Naive thymus-derived CD4-positive, alpha-beta T cell (primary cell): ENCODE measurements around the gene MKRN1. TPM values are rescaled to one million over a fixed set of nuclear protein-coding genes. Genes with fewer than 3 reads are reported as not detected.

ENCODE experiments used
- ATAC-seq: fragments of 150-1000 bp; cut with Tn5 transposase; 2 replicates; pipeline ENCODE4 v1.10.0; 2021; ENCODE audit warnings: mild to moderate bottlenecking, moderate library complexity
- CTCF ChIA-PET: fragments of 350-600 bp; sonication (Branson Sonifier 250); formaldehyde crosslinking; loops from one replicate; lab custom pipeline; 2021; ENCODE audit warnings: antibody characterized with exemption; lab: Charles Lee
- POLR2A ChIA-PET: fragments of 350-600 bp; sonication (Branson Sonifier 250); formaldehyde crosslinking; loops from one replicate; lab custom pipeline; 2021; ENCODE audit warnings: antibody characterized with exemption, inconsistent platforms; lab: Charles Lee
- DNase-seq, 9 donors: peaks; one replicate each; pipeline versions ENCODE4 v3.0.0 to v3.0.0-alpha.2; 2020 to 2022; ENCODE audit warnings: mixed read lengths in 1 of 9
- H3K27ac ChIP-seq: one replicate; pipeline ENCODE4 v1.7.0; 2013; ENCODE audit warnings: mild to moderate bottlenecking, low read depth, low read length, moderate library complexity
- H3K27me3 ChIP-seq, 2 donors: one replicate each; pipeline ENCODE4 v1.7.0; 2013; ENCODE audit warnings: low read length in 2 of 2, mild to moderate bottlenecking in 2 of 2, moderate library complexity in 2 of 2; ENCODE audit not compliant: control insufficient read depth in 2 of 2, insufficient read depth in 2 of 2
- H3K36me3 ChIP-seq, 3 experiments: 1 replicate in 2 of 3; 2 replicates in 1 of 3; pipeline ENCODE4 v1.7.0; 2013; ENCODE audit warnings: low read length in 3 of 3, mild to moderate bottlenecking in 3 of 3, moderate library complexity in 1 of 3; ENCODE audit not compliant: insufficient read depth in 3 of 3, control insufficient read depth in 2 of 3
- H3K4me1 ChIP-seq, 2 donors: one replicate each; pipeline ENCODE4 v1.7.0; 2013; ENCODE audit warnings: low read length in 2 of 2, mild to moderate bottlenecking in 2 of 2, moderate library complexity in 1 of 2; ENCODE audit not compliant: control insufficient read depth in 2 of 2, insufficient read depth in 2 of 2
- H3K4me3 ChIP-seq: 2 replicates; pipeline ENCODE4 v1.7.0; 2013; ENCODE audit warnings: mild to moderate bottlenecking, low read length
- H3K9me3 ChIP-seq, 3 experiments: 1 replicate in 2 of 3; 2 replicates in 1 of 3; pipeline ENCODE4 v1.7.0; 2013; ENCODE audit warnings: low read length in 3 of 3; ENCODE audit not compliant: control insufficient read depth in 2 of 3
- H3K27ac Mint-ChIP-seq, 9 donors: one replicate each; pipeline ENCODE4 v1.8.0; 2020 to 2022; ENCODE audit warnings: mixed read lengths in 9 of 9, mild to moderate bottlenecking in 8 of 9, moderate library complexity in 5 of 9, inconsistent platforms in 2 of 9
- H3K27me3 Mint-ChIP-seq, 5 donors: one replicate each; pipeline ENCODE4 v1.8.0; 2021 to 2022; ENCODE audit warnings: mixed read lengths in 5 of 5, mild to moderate bottlenecking in 1 of 5
- H3K36me3 Mint-ChIP-seq, 5 donors: one replicate each; pipeline ENCODE4 v1.8.0; 2020 to 2022; ENCODE audit warnings: mixed read lengths in 5 of 5, mild to moderate bottlenecking in 3 of 5, inconsistent platforms in 1 of 5
- H3K4me1 Mint-ChIP-seq, 7 donors: one replicate each; pipeline ENCODE4 v1.8.0; 2020 to 2022; ENCODE audit warnings: mixed read lengths in 7 of 7, mild to moderate bottlenecking in 3 of 7, inconsistent platforms in 1 of 7
- H3K4me3 Mint-ChIP-seq, 10 donors: one replicate each; pipeline ENCODE4 v1.8.0; 2020 to 2022; ENCODE audit warnings: mild to moderate bottlenecking in 10 of 10, mixed read lengths in 10 of 10, moderate library complexity in 6 of 10, inconsistent platforms in 2 of 10
- H3K9me3 Mint-ChIP-seq, 11 donors: one replicate each; pipeline ENCODE4 v1.8.0; 2020 to 2022; ENCODE audit warnings: mixed read lengths in 11 of 11, mild to moderate bottlenecking in 4 of 11, inconsistent platforms in 1 of 11, moderate library complexity in 1 of 11
- intact Hi-C, 2 donors: fragments of 100-400 bp; cut with micrococcal nuclease; formaldehyde crosslinking; loops; one replicate each; pipeline ENCODE4 v1.15.1; 2023
- polyA plus RNA-seq, 2 donors: library from polyadenylated mRNA; unstranded; fragments of 300-500 nt; fragmentation: Illumina TruSeq; gene quantifications; one replicate each; pipeline ENCODE4 v1.2.3, GENCODE V29; 2021
- total RNA-seq, 6 experiments: library from RNA in 5 of 6; stranded (reverse) in 5 of 6; gene quantifications; 1 replicate in 5 of 6; 2 replicates in 1 of 6; pipeline ENCODE4 v1.2.3 and lab custom pipeline; 2021 to 2026

MKRN1 gene
- total and polyA plus RNA-seq, 7 experiments from 2014 or later = 85.1 to 162 (median 139) TPM

DNA sequence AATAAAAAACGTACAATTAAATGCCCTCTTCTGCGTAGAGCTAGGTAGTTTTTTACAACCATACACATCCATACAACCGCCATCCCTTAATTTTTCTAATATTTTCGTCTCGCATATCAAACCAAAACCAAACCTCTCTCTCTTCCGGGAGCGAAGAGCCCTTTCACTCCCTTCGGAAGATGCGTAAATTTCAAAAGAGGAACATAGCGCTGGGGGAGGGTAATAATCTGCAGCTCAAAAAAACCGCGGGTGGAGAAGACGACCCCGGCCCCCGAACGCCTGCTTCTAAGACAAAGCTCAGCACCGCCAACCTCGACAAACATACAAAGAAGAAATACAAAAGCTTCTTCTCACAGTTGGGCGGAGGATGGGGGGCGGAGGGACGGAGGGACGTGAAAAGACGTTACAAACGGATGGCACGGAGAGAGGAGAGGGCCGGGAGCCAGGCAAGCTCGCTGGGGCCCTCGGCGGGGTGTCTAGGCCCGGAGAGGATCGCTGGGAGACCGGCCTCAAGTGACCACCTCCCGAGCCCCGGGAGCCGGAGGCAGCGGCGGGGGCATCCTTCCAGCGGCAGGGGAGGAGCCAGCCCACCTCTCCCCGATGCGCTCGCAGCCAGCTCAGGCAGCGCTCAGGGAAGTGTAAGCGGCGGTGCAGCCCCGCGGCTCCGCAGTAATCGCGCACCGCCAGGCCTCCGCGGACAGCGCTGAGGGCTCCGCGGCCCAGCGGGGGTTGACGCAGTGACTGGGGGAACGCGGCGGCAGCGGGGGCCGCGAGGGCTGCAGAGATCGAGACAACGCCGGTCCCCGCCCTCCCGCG is 851 bp downstream of the MKRN1 start:
- intact Hi-C loops = loop anchor here (1.0 to 10.0 kb wide), 22 partner anchors 74 to 1726 kb away; partner anchors contain the start of genes BRAF (in 2 of the 2), MRPS33 (in 2 of the 2), NDUFB2 (in 2 of the 2) and RAB19 (in 2 of the 2)
- peak overlapping the region; percentile 84 for H3K4me3 ChIP-seq
- peaks cover 0 to 10% (median 0%) of the 10 kb centered on the region in 5 donors for H3K27me3 Mint-ChIP-seq
- H3K9me3 ChIP-seq = no peaks in the 10 kb centered on the region
- ChIA-PET POLR2A (interaction anchor here (0.5 to 3.0 kb wide), 13 partner anchors 10 to 1373 kb away, joined by 3 to 20 read pairs (median 5); partner anchors contain the start of genes KDM7A, MRPS33, RAB19 and SLC37A3), CTCF (interaction anchor here (0.5 to 6.0 kb wide), 5 partner anchors 8 to 175 kb away, joined by 3 to 77 read pairs (median 9); no protein-coding TSS in a partner anchor)
- H3K4me1 Mint-ChIP-seq = peaks cover 13 to 39% (median 30%) of the 10 kb centered on the region in 7 donors
- H3K36me3 Mint-ChIP-seq = peaks cover 0 to 3% (median 0%) of the 10 kb centered on the region in 5 donors
- peak overlapping the region; percentile 89 for H3K27ac ChIP-seq
- H3K4me1 ChIP-seq = peaks cover 24 to 28% of the 10 kb centered on the region in 2 donors
- H3K9me3 Mint-ChIP-seq = no peaks in the 10 kb centered on the region
- ATAC-seq (peak; percentile 48), DNase-seq (peak in 8 of 9 donors; percentile 29 to 59 (median 52))
- peak overlapping the region; percentile 89 to 99 (median 94) for H3K27ac Mint-ChIP-seq
- no peaks in the 10 kb centered on the region for H3K27me3 ChIP-seq
- peak overlapping the region; percentile 90 to 100 (median 96) for H3K4me3 Mint-ChIP-seq
- peaks cover 0 to 8% (median 0%) of the 10 kb centered on the region in 3 experiments for H3K36me3 ChIP-seq

DNA sequence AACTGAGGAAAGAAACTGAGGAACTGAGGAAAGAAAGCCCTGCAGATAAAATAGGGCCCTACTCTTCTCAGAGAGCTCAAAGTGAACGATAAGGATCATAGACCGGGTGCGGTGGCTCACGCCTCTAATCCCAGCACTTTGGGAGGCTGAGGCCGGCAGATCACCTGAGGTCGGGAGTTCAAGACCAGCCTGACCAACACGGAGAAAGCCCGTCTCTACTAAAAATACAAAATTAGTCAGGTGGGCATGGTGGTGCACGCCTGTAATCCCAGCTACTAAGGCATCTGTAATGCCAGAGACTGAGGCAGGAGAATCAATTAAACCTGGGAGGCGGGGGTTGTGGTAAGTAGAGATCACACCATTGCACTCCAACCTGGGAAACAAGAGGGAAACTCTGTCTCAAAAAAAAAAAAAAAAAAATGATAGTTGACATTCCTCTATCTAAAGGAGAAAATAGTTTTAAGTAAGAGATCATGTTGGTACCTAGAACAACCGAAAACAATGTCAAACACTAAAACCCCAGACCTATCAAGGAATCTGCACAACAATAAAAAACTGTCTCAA is 2.5 kb downstream of the MKRN1 start:
- ATAC-seq = no peak
- Histone ChIP-seq H3K27me3 (no peaks in the 10 kb centered on the region), H3K27ac (peak overlapping the region; percentile 89), H3K9me3 (no peaks in the 10 kb centered on the region), H3K4me3 (peak overlapping the region; percentile 84), H3K4me1 (peaks cover 28 to 31% of the 10 kb centered on the region in 2 donors), H3K36me3 (peaks cover 0 to 12% (median 3%) of the 10 kb centered on the region in 3 experiments)
- H3K4me1 Mint-ChIP-seq = peaks cover 18 to 53% (median 33%) of the 10 kb centered on the region in 7 donors
- ChIA-PET CTCF (interaction anchor here (1.3 to 6.0 kb wide), 6 partner anchors 10 to 537 kb away, joined by 4 to 77 read pairs (median 8); partner anchors contain the start of gene MRPS33), POLR2A (interaction anchor here (0.6 to 2.4 kb wide), 9 partner anchors 9 to 538 kb away, joined by 3 to 20 read pairs (median 3); partner anchors contain the start of genes MRPS33 and SLC37A3)
- intact Hi-C loops = loop anchor here (1.0 to 10.0 kb wide), 11 partner anchors 100 to 1724 kb away; partner anchors contain the start of genes PARP12 (in 2 of the 2), AGK (in 1 of the 2), FMC1 (in 1 of the 2) and HIPK2 (in 1 of the 2)
- H3K27me3 Mint-ChIP-seq = peaks cover 0 to 4% (median 0%) of the 10 kb centered on the region in 5 donors
- DNase-seq = no peak
- H3K9me3 Mint-ChIP-seq = no peaks in the 10 kb centered on the region
- peak overlapping the region; percentile 89 to 99 (median 94) for H3K27ac Mint-ChIP-seq
- H3K36me3 Mint-ChIP-seq = peaks cover 0 to 5% (median 1%) of the 10 kb centered on the region in 5 donors
- H3K4me3 Mint-ChIP-seq = peak overlapping the region; percentile 90 to 100 (median 96)

- ATAC-seq (no peak), DNase-seq (peak in 7 of 9 donors; percentile 40 to 68 (median 58))
- Mint-ChIP-seq H3K27me3 (no peaks in the 10 kb centered on the region), H3K4me1 (peaks cover 20 to 56% (median 33%) of the 10 kb centered on the region in 7 donors), H3K27ac (peak overlapping the region; percentile 50 to 99 (median 88)), H3K4me3 (peak overlapping the region; percentile 45 to 100 (median 86)), H3K9me3 (no peaks in the 10 kb centered on the region), H3K36me3 (peaks cover 0 to 9% (median 4%) of the 10 kb centered on the region in 5 donors)
- Histone ChIP-seq H3K4me1 (peaks cover 28 to 31% of the 10 kb centered on the region in 2 donors), H3K27ac (peak overlapping the region; percentile 89), H3K9me3 (no peaks in the 10 kb centered on the region), H3K27me3 (no peaks in the 10 kb centered on the region), H3K4me3 (no peak overlapping the region), H3K36me3 (peaks cover 0 to 22% (median 3%) of the 10 kb centered on the region in 3 experiments)
- intact Hi-C loops = loop anchor here (1.0 to 10.0 kb wide), 12 partner anchors 17 to 1724 kb away; partner anchors contain the start of genes PARP12 (in 2 of the 2), AGK (in 1 of the 2), FMC1 (in 1 of the 2) and HIPK2 (in 1 of the 2)
- ChIA-PET POLR2A (interaction anchor here (0.9 to 1.3 kb wide), 2 partner anchors 16 to 17 kb away, joined by 3 to 10 read pairs; no protein-coding TSS in a partner anchor), CTCF (interaction anchor here (0.6 to 6.0 kb wide), 8 partner anchors 10 to 538 kb away, joined by 3 to 77 read pairs (median 4); partner anchors contain the start of gene MRPS33)
These were observed 3.5 kb downstream of the MKRN1 start for GRCh38 chr7:140475747-140476333.

GRCh38 chr7:140463111-140463510 is 16.2 kb downstream of the MKRN1 start:
- Mint-ChIP-seq H3K27ac (peak overlapping the region in 1 of 9 donors; percentile 13), H3K4me1 (peaks cover 6 to 22% (median 13%) of the 10 kb centered on the region in 7 donors), H3K4me3 (no peak overlapping the region), H3K9me3 (no peaks in the 10 kb centered on the region), H3K27me3 (no peaks in the 10 kb centered on the region), H3K36me3 (peaks cover 4 to 29% (median 19%) of the 10 kb centered on the region in 5 donors)
- Histone ChIP-seq H3K36me3 (peaks cover 5 to 84% (median 19%) of the 10 kb centered on the region in 3 experiments), H3K27me3 (no peaks in the 10 kb centered on the region), H3K4me1 (no peaks in the 10 kb centered on the region), H3K4me3 (no peak overlapping the region), H3K27ac (no peak overlapping the region), H3K9me3 (no peaks in the 10 kb centered on the region)
- intact Hi-C loops = no loop called here
- ChIA-PET CTCF (interaction anchor here (0.9 to 1.3 kb wide), 3 partner anchors 9 to 20 kb away, joined by 3 to 4 read pairs (median 3); no protein-coding TSS in a partner anchor), POLR2A (no interaction called here)
- ATAC-seq (no peak), DNase-seq (no peak)

- Histone ChIP-seq H3K27me3 (no peaks in the 10 kb centered on the region), H3K4me1 (no peaks in the 10 kb centered on the region), H3K27ac (no peak overlapping the region), H3K36me3 (peaks cover 15 to 93% (median 22%) of the 10 kb centered on the region in 3 experiments), H3K4me3 (no peak overlapping the region), H3K9me3 (no peaks in the 10 kb centered on the region)
- intact Hi-C loops = no loop called here
- DNase-seq (no peak), ATAC-seq (no peak)
- no peaks in the 10 kb centered on the region for H3K27me3 Mint-ChIP-seq
- H3K27ac Mint-ChIP-seq = peak overlapping the region in 1 of 9 donors; percentile 47
- no peak overlapping the region for H3K4me3 Mint-ChIP-seq
- peaks cover 4 to 34% (median 18%) of the 10 kb centered on the region in 7 donors for H3K4me1 Mint-ChIP-seq
- ChIA-PET CTCF (no interaction called here), POLR2A (interaction anchor here (0.7 kb wide), 1 partner anchor 98 kb away, joined by 3 read pairs; no protein-coding TSS in a partner anchor)
- H3K36me3 Mint-ChIP-seq = peaks cover 23 to 42% (median 39%) of the 10 kb centered on the region in 5 donors
- no peaks in the 10 kb centered on the region for H3K9me3 Mint-ChIP-seq
These were observed 20.4 kb downstream of the MKRN1 start for GRCh38 chr7:140458916-140459315.
